ENCODE measurements around the gene COL9A2.

The COL9A2 gene

GRCh38 chr1:40302475-40302874 is 14.6 kb downstream of the COL9A2 start:
- no peak for DNase-seq (ENCODE audit: low read depth)
- no peak for TF ChIP-seq CTCF (conservative IDR thresholded peaks at IDR 0.05; ENCODE audit: low read length)
- H3K4me3 ChIP-seq (ENCODE audit: low read length): no peak overlapping the region

GRCh38 chr1:40301541-40302299 is 15.4 kb downstream of the COL9A2 start:
- H3K4me3 ChIP-seq (ENCODE audit: low read length): no peak overlapping the region
- DNase-seq (ENCODE audit: low read depth): no peak
- no peak for TF ChIP-seq CTCF (conservative IDR thresholded peaks at IDR 0.05; ENCODE audit: low read length)

GRCh38 chr1:40301066-40301465 is 16.0 kb downstream of the COL9A2 start:
- no peak for TF ChIP-seq CTCF (conservative IDR thresholded peaks at IDR 0.05; ENCODE audit: low read length)
- DNase-seq (ENCODE audit: low read depth): no peak
- H3K4me3 ChIP-seq (ENCODE audit: low read length): no peak overlapping the region

GRCh38 chr1:40300651-40301050 is 16.4 kb downstream of the COL9A2 start:
- no peak for DNase-seq (ENCODE audit: low read depth)
- no peak for TF ChIP-seq CTCF (conservative IDR thresholded peaks at IDR 0.05; ENCODE audit: low read length)
- H3K4me3 ChIP-seq (ENCODE audit: low read length): no peak overlapping the region

GRCh38 chr1:40300249-40300567 is 16.9 kb downstream of the COL9A2 start:
- no peak for TF ChIP-seq CTCF (conservative IDR thresholded peaks at IDR 0.05; ENCODE audit: low read length)
- DNase-seq (ENCODE audit: low read depth): no peak
- no peak overlapping the region for H3K4me3 ChIP-seq (ENCODE audit: low read length)

GRCh38 chr1:40299366-40300248 is 17.5 kb downstream of the COL9A2 start:
- TF ChIP-seq CTCF (conservative IDR thresholded peaks at IDR 0.05; ENCODE audit: low read length): no peak
- no peak overlapping the region for H3K4me3 ChIP-seq (ENCODE audit: low read length)
- DNase-seq (ENCODE audit: low read depth): peak; percentile 15

- DNase-seq (ENCODE audit: low read depth): no peak
- no peak overlapping the region for H3K4me3 ChIP-seq (ENCODE audit: low read length)
- no peak for TF ChIP-seq CTCF (conservative IDR thresholded peaks at IDR 0.05; ENCODE audit: low read length)
Observed at GRCh38 chr1:40291293-40291692, 25.8 kb downstream of the COL9A2 start.
